C4-2B (cell line): ENCODE results near the gene GLIPR1L1.
"Not testable (repeated sequence)": the region's sequence is repeated elsewhere in the genome, so short reads cannot be mapped to it uniquely, and the experiment has no call there.

Experiments
- H3K27ac ChIP-seq: fragments of 450-650 bp; 2 replicates; pipeline ENCODE4 v1.5.1; 2017
- ZFX ChIP-seq: fragments of 450-650 bp; IDR thresholded peaks from 2 replicates; pipeline ENCODE4 v1.6.1; 2017
- TF ChIP-seq, protein P1 (sequence below): fragments of 450-650 bp; conservative IDR thresholded peaks from 2 replicates; pipeline ENCODE4 v1.5.1; 2017; ENCODE audit warnings: mild to moderate bottlenecking

The GLIPR1L1 gene

DNA sequence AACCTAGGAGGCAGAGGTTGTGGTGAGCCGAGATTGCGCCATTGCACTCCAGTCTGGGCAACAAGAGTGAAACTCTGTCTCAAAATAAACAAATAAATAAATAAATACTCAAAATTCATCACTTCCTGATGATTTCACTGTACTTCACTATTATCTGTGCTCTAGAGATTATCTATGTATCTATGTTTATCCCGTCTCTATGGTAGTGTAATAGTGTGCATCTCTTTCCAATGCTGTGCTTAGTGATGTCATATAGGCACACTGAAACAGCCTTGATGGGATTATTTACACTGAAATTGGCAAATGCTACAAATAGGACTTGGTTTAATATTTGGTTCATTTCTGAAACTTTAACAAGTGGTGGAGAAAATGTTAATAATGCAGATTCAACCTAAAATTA, 10.8 kb upstream of the GLIPR1L1 start:
- H3K27ac ChIP-seq = no peak overlapping the region
- TF ChIP-seq, protein P1, sequence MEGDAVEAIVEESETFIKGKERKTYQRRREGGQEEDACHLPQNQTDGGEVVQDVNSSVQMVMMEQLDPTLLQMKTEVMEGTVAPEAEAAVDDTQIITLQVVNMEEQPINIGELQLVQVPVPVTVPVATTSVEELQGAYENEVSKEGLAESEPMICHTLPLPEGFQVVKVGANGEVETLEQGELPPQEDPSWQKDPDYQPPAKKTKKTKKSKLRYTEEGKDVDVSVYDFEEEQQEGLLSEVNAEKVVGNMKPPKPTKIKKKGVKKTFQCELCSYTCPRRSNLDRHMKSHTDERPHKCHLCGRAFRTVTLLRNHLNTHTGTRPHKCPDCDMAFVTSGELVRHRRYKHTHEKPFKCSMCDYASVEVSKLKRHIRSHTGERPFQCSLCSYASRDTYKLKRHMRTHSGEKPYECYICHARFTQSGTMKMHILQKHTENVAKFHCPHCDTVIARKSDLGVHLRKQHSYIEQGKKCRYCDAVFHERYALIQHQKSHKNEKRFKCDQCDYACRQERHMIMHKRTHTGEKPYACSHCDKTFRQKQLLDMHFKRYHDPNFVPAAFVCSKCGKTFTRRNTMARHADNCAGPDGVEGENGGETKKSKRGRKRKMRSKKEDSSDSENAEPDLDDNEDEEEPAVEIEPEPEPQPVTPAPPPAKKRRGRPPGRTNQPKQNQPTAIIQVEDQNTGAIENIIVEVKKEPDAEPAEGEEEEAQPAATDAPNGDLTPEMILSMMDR = no peak
- TF ChIP-seq ZFX = no peak

DNA sequence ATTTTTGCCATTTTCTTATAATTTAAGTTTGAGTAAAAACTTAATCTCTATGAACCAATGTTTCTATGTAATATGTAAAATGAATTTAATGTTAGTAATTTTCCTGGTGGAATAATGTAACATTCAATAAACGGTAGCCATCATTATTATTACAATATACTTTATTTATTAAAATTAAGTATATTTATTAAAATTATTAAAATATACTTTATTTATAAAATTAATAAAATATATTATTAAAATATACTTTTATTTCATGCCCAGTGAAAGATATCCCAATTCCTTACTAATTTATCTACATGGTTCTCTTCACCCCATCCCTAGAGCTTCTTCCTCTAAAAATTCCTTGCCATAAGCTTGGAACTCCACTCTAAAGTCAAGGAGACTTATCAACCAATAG, 6.8 kb upstream of the GLIPR1L1 start:
- TF ChIP-seq, protein P1 = no peak
- no peak overlapping the region for H3K27ac ChIP-seq

GRCh38 chr12:75329918-75330826, 4.3 kb upstream of the GLIPR1L1 start, which contains the start of gene CAPS2:
Gene CAPS2, minus strand, starts transcription at chr12:75330324. Its CDS starts 3,826 bp downstream, at chr12:75326498.
- H3K27ac ChIP-seq = peak within 1 kb of the TSS; percentile 46
- TF ChIP-seq, protein P1 = no peak
- TF ChIP-seq ZFX = no peak

DNA sequence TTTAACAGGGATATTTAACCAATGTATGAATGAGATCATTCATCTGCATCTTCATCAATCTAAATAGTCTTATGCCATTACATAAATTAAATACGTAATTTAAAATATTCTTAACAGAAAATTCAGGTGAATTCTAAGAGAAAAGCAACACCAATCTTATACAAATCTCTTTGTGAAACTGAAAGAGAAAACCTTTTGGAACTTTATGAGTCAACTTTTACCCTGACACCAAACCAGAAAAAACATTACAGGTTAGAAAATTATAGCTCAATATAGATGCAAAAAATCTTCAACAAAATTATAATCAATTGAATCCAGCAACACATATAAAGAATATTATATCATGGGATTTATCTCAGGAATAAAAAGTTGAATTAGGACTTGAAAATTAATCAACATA, 3.4 kb downstream of the GLIPR1L1 start:
- no peak overlapping the region for H3K27ac ChIP-seq
- no peak for TF ChIP-seq ZFX
- TF ChIP-seq, protein P1 = no peak

DNA sequence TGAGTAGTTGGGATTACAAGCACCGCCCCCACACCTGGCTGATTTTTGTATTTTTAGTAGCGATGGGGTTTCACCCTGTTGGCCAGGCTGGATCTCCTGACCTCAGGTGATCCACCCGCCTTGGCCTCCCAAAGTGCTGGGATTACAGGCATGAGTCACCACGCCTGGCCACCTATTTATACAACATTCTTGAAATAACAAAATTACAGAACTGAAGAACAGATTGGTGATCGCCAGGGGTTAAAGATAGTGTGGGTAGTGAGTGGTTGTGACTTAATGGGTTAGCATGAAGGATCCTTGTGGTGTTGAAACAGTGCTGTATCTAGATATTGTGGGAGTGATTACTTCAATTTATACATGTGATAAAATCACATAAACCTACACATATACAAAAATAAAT, 7.4 kb downstream of the GLIPR1L1 start:
- TF ChIP-seq, protein P1 = no peak
- no peak for TF ChIP-seq ZFX
- H3K27ac ChIP-seq = no peak overlapping the region

GRCh38 chr12:75345531-75345930, 11.1 kb downstream of the GLIPR1L1 start:
- TF ChIP-seq ZFX = no peak
- TF ChIP-seq, protein P1 = no peak
- no peak overlapping the region for H3K27ac ChIP-seq

- not testable (repeated sequence) for H3K27ac ChIP-seq
Observed at GRCh38 chr12:75346215-75346614, 11.7 kb downstream of the GLIPR1L1 start.

- no peak overlapping the region for H3K27ac ChIP-seq
- TF ChIP-seq, protein P1 = no peak
- no peak for TF ChIP-seq ZFX
Observed at GRCh38 chr12:75349946-75350345, 15.5 kb downstream of the GLIPR1L1 start.
